HG03565 (cell line): ENCODE data around the gene SOS1.
"Not testable (repeated sequence)": the region's sequence is repeated elsewhere in the genome, so short reads cannot be mapped to it uniquely, and the experiment has no call there.

Experiments used
- ATAC-seq: cut with Tn5 transposase; IDR thresholded peaks from one replicate; pipeline ENCODE4 v1.9.1; 2021; ENCODE audit warnings: mild to moderate bottlenecking, moderate library complexity; ENCODE audit not compliant: unreplicated experiment

Gene SOS1

DNA sequence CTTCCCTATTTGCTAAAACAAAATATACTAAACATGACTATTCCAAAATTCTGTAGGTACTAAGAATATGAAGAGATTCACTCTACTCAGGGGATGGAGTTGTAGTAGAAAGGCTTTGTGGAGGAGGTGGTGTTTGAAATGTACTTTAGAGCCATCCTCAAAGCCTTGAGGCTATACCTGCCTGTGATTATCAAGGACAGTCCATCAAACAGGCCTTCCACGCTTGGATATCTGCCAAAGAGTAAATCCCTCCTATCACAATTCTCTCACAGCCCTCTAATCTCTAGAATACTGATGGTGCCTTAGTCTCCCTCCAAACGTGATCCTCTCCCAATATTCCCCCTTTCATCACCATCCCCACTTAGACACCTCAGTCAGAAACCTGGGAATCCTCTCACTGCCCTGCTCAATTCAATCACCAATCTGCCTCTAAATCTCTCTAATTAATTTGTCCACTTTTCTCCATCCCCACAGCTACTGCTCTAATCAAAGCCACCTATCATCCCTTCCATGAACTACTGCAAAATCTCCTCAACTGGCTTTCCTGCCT lies 13.1 kb downstream of the SOS1 start:
- no peak for ATAC-seq

DNA sequence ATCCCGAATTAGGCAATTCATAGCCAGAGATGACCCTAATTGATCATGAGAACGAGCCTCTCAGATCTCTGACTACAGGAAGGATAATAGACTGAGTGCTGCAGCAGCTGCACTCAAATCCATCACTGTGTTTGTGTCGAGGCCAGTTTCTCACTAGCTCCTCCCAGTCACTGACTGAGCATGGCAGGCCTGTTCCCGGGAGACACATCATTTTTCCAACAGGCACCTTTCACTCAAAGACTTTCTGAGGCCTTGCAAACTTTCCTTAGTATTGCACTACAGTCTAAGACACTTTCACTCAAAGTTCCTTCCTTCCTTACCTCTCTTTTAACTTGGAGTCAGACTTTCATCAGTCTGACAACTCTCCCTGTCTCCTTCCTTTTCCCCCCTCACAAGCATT lies 13.7 kb downstream of the SOS1 start:
- no peak for ATAC-seq

DNA sequence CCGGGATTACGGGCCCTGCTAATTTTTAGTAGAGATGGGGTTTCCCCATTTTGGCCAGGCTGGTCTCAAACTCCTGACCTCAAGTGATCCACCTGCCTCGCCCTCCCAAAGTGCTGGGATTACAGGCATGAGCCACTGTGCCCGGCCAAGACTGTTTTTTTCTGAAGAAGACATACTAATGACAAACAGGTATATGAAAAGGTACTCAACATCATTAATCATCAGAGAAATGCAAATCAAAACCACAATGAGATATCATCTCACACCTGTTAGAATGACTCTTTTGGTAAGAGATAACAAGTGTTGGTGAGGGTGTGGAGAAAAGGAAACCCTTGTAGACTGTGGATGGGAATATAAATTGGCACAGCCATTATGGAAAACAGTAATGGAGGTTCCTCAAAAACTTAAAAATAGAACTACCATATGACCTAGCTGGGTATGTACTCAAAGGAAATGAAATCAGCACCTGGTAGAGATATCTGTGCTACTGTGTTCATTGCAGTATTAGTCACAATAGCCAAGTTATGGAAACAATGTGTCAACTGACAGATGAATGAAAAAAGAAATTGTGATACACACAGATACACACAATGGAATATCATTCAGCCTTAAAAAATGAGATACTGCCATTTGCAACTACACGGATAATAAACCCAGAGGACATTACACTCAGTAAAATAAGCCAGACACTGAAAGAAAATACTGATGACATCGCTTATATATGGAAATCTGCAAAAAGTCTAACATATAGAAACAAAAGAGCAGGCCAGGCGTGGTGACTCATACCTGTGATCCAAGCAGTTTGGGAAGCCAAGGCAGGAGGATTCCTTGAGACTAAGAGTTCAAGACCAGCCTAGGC lies 20.8 kb downstream of the SOS1 start:
- peak; percentile 79 for ATAC-seq

DNA sequence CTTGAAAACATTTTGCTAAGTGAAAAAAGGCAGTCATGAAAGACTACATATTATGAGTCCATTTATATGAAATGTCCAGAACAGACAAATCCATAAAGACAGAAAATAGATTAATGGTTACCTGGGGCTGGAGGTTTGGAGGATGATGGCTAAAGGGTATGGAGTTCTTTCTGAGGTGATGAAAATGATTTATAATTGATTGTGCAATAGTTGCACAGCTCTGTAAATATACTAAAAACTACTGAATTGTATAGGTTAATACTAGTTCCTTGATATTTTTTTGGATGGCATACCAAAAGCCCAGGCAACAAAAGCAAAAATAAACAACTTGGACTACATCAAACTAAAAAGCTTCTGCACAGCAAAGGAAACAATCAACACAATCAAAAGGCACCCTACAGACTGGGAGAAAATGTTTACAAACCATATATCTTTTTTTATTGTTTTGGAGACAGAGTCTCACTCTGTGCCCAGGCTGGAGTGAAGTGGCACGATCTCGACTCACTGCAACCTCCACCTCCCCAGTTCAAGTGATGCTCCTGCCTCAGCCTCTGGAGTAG lies 21.5 kb downstream of the SOS1 start:
- no peak for ATAC-seq

DNA sequence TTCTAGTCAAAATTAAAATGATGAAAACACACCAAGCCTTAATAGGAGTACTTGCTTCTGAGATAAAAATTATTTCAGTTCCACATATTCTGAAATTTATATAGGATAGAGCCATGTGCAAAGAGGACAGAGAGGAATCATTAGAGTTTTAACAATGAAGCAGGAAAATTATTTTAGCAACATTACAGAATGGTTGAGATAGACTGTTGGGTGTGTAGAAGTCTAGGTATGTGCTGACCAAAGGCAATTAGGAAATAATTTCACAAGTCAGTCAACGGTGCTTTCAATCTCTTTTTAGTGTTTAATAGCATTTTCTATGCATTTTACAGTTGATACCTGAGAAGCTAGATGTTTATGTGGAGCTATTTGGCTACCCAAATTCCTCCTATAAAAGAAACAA lies 25.2 kb downstream of the SOS1 start:
- no peak for ATAC-seq

DNA sequence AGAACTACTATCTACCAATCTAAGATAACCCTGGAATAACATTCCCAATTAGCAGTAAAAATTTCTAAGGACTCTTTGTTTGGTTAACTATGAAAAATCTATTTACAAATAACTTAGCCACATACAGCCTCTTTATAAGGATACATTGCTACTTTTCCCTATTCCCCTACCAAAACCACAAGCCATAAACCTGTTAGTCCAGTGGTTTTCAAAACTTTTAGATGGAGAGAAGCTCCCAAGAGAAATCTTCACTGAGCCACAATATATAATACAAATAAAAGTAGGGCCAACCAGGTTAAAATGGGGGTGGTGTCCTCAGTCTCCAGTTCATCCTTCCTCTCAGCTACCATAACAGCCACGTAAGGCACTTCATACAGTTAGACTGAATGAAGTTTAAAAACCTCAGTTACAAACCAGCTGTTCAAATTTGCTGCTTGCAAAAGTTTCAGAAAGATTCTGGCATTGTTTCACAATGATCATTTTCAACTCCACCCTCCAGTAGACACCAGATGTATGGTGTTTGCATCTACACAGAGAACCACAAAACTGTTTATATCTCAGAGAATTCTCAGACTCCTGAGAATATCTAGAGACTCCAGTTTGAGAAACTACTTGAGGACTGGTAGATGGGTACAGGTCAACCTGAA lies 26.0 kb downstream of the SOS1 start:
- ATAC-seq, result peak; percentile 80

DNA sequence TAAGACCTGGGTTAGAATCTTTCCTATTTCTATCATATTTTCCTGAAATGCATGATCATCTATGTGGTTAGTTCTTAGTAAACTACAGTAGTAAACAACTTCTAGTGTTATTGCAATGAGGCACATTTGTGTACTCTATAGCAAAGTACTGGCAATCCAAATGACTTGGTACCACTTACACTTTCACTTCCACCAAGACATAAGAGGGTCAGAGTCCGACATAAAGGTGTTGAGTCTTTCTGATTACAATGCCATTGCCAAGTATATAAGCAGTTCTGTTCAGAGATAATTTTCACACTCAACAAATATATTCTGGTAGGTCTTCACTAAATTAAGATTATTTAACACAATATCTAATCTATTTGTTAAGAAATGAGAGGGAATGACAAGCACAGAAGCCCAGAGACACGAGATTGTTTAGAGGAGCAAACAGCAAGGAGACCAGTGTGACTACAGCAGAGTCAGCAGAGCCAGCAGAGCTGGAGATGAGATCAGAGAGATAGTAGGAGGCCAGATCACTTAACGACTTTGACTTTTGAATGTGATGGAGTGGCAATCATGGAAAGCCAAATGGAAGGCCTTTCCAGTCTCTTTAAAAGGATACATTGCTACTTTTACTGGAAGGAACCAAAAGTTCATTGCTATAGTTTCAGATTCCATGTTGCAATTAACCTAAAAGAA lies 27.5 kb downstream of the SOS1 start:
- ATAC-seq, result no peak

DNA sequence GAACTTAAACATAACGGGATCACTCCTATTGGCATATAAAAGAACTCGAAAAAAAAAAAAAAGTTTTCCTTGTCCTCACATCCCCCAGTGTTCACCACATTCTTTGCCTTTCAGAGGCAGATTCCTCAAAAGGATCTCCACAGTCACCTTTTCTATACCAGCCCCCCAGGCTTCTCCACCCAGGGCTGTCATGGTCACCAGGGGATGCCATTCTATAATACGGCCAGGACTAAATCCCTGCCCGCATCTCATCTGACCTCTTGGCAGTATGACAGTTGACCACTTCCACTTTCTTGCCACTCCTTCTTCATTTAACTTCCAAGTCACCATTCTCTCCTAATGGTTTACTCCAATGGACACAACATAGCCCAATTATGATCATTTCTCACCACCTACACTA lies 29.3 kb downstream of the SOS1 start:
- no peak for ATAC-seq

DNA sequence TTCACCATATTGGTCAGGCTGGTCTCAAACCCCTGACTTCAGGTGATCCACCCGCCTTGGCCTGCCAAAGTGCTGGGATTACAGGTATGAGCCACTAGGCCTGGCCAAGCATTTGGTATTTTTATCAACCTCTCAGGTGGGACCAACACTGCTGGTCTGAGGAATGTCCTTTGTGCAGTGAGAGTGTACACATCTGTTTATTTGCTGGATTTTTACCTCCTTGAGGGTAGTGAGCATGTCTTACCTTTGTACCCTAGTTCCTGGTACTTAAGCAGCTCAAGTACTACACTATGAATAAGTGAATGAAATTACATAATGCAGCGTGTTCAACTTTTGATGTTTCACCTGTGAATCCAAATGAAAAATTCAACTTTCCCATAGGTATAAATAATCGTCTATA lies 29.8 kb downstream of the SOS1 start:
- no peak for ATAC-seq

DNA sequence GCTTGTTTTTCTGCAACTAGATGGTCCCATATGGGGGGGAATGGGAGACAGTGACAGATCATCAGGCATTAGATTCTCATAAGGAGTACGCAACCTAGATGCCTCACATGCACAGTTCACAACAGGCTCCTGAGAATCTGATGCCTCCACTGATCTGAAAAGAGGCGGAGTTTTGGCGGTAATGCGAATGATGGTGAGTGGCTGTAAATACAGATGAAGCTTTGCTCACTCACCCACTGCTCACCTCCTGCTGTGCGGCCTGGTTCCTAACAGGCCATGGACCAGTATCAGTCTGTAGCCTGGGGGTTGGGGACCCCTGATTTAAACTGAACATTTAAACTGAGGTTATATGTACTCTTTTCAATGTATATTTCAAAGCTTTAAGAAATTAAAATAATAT lies 40.7 kb downstream of the SOS1 start:
- no peak for ATAC-seq

DNA sequence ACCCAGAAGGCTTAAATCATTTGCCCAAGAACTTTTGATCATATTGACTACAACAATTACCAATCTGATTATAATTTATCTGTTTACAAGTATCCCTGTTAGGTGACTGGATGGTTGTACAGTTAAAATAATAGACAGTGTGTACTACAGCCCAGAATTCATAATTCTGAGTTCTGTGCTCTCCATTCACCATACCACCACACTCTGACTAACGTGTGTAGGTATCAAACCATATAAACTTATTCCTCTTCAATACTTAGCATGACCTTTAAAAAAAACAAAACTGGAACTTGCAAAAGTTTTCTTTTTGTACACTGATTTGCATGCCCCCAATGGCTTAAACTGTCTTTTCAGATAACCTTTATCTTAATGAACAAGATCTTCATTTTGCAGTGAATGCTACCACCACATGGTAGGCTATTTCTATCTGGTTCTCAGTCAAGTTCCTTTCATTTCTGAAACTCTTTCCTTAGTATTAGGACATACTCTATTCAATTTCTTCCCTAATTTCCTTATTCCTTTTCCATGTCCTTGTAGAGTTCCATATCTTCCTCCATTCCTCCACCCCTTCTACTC lies 50.9 kb downstream of the SOS1 start:
- ATAC-seq, result no peak

DNA sequence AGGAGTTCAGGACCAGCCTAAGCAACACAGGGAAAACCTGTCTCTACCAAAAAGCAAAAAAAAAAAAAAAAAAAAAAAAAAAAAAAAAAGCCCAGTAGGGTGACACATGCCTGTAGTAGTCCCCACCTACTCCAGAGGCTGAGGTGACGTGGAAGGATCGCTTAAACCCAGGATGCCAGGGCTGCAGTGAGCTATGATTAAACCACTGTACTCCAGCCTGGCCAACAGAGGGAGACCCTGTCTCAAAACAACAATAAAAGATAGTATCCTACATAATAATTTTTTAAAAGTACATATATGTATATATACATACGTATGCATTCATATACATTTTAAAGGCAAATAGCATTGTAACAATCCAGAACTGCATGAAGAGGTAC lies 51.7 kb downstream of the SOS1 start:
- ATAC-seq, result no peak

DNA sequence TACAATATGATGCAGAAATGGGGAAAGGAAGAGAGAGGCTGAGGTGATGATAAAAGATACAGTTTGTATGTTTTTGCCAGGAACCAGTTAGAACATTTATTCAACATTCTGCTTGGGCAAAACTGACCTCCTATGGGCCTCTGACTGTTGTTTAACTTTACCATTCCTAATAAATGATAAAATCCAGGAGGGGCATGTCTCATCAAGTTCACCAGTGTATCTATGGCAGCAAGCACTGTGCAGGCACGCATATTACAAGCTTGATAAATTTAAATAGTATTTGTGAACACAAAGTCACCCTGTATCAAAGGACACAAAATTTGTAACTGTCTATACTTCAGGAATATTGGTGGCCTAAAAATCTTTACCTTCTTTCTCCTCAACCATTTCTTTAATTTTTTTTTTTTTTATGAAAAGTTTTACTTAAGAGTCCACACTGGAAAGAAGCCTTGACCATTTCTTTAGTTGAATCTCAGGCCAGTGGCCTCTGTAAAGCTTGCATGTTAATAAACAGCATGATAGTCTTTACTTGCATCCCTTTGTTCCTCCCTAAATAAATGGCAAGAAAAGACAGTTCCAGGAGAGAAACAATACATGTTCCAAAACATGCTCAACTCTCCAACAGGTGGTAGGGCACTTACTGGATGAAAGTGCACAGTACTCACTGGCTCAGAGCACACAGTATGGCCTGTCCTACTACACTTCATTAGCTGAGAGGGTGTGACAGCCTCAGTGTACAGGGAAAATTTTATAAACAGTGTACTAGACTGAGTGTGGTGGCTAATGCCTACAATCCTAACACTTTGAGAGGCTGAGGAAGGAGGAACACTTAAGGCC lies 52.3 kb downstream of the SOS1 start:
- no peak for ATAC-seq

DNA sequence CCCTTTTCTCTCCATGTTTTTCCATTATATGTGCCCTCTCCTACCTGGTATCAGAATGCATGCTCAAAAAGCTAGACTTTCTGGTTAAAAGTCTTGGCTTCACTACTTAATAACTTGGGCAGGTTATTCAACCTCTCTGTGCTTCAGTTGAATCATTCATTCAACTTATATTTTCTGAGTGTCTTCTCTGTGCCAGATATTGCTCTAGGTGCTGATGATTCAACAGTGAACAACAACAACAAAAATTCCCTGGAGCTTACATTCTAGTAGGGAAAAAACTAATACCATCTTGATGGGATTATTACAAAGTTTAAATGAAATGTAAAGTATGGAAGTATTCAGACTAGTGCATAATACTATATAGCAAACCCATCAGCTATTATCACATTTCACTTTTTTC lies 55.2 kb downstream of the SOS1 start:
- no peak for ATAC-seq

DNA sequence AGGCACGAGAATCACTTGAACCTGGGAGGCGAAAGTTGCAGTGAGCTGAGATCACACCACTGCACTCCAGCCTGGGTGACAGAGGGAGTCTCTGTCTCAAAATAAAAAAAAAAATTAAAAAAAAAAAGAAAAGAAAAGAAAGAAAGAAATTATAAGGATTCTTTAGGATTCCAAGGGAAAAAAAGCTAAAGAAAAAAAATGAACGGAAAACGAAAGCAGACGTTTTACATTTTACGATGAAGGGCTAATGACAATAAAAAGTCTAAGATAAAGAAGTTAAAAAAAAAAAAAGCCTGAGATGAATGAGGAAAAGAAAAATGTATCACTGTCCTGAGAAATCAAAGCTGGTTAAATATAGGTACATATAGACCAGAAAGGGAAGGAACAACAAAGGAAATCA lies 58.5 kb downstream of the SOS1 start:
- ATAC-seq, result no peak

DNA sequence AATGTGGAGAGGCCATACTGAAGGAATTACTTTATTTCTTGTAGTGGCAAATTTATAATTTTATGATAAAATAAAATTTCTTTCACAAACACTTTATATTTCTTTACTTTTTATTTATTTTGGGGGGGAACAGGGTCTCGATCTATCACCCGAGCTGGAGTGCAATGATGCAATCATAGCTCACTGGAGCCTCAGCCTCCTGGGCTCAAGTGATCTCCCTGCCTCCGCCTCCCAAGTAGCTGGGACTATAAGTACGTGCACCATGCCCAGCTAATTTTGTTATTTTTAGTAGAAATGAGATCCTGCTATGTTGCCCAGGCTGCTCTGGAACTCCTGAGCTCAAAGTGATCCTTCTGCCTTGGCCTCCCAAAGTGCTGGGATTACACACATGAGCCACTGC lies 59.6 kb downstream of the SOS1 start:
- no peak for ATAC-seq

DNA sequence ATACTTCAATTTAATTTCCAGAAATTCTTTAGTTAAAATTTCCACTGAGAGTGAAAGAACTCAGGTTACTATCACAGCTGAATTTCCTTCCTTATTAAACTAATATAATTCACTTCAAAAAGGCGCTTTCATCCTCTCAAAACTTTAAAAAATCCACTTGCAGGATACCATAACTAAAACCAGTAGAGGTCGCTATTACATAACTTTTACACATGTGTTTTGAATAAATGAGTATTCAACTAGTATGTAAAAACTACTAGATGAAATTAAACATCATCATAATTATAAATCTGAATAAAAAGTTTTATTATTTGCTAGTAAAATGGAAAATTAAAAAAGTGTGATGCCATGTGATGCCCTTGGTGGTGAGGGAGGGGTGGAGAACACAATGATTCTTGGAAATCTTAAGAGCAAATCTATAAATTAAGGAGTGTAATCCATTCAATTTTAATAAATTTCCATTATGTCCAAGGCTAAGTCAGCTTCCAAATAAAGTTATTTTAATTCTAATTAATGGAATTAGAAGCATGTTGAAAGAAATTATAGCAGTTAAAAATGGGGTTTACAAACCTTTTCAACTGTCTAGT lies 61.4 kb downstream of the SOS1 start:
- ATAC-seq, result no peak

DNA sequence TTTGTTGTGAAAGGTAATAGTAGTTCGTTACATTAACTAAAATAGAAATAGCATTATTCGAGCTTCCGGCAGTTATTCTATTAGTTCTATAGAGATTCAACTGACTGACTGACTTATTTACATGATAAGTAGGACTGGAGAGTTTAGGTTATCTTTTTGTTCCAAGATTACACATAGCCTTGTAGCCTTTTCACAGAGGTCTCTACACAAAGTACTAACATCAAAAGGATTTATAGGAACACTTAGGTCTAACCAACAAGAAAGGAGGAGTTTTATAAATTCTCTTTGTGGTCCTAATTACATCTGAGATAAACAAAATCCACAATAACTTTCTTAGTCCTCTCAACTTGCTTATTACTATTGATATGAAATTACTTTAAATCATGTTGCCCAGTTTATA lies 62.8 kb downstream of the SOS1 start:
- no peak for ATAC-seq

DNA sequence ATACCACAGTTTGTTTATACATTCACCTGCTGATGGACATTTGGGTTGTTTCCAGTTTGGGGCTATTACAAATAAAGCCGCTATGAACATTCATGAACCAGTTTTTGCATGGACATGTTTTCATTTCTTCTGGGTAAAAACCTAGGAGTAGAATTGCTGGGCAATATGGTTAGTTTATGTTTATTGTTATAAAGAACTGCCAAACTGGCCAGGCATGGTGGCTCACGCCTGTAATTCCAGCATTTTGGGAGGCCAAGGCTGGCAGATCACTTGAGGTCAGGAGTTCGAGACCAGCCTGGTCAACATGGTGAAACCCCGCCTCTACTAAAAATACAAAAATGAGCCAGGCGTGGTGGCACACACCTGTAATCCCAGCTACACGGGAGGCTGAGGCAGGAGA lies 68.2 kb downstream of the SOS1 start:
- not testable (repeated sequence) for ATAC-seq

DNA sequence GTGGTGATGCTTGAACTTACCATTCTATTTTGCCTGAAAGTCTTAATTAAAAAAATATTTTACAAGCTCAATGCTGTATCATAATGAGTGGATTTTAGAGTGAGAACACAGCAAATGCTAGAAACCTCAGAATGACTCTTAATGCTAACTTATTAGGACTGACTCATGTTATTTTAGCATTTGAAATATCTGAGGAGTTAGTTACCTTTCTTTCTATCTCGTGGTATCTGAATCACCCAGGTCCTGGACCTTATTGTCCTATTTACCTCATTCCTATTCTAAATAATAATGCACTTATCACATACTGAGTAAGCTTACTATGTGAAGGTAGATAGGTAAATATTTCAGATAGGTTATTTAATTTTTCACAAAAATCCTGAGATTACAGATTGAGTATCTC lies 70.7 kb downstream of the SOS1 start:
- no peak for ATAC-seq
